SK-N-SH treated with all-trans-retinoic acid at 6 μM for 48 hours (cell line): ENCODE data around the gene OSGEPL1.

Experiments used
- ATAC-seq: fragments of 200-7000 bp; cut with Tn5 transposase; 3 replicates; pipeline ENCODE4 v1.9.1; 2020; ENCODE audit warnings: mild to moderate bottlenecking, moderate library complexity
- ARNTL ChIP-seq: fragments of 450-650 bp; formaldehyde crosslinking; IDR thresholded peaks from 2 replicates; pipeline ENCODE4 v1.5.0; 2020; ENCODE audit warnings: low read depth, mild to moderate bottlenecking, moderate library complexity, borderline replicate concordance
- BACH2 ChIP-seq: fragments of 250-450 bp; sonication (Bioruptor Pico); IDR thresholded peaks from 2 replicates; pipeline ENCODE4 v1.9.0; 2021; ENCODE audit warnings: mild to moderate bottlenecking, borderline replicate concordance
- CSDC2 ChIP-seq: fragments of 250-450 bp; sonication (Bioruptor Pico); IDR thresholded peaks from 2 replicates; pipeline ENCODE4 v1.5.0; 2020; ENCODE audit warnings: mild to moderate bottlenecking, moderate library complexity
- ESRRG ChIP-seq: fragments of 250-450 bp; sonication (Bioruptor Pico); IDR thresholded peaks from 2 replicates; pipeline ENCODE4 v1.6.1; 2021; ENCODE audit warnings: mild to moderate bottlenecking
- GLIS3 ChIP-seq: fragments of 250-450 bp; sonication (Bioruptor Pico); IDR thresholded peaks from 2 replicates; pipeline ENCODE4 v1.5.0; 2020; ENCODE audit warnings: mild to moderate bottlenecking, moderate library complexity
- ISL1 ChIP-seq: fragments of 250-450 bp; sonication (Bioruptor Pico); IDR thresholded peaks from 2 replicates; pipeline ENCODE4 v2.1.2; 2022; ENCODE audit warnings: mild to moderate bottlenecking, moderate library complexity
- PPARA ChIP-seq: fragments of 250-450 bp; sonication (Bioruptor Pico); IDR thresholded peaks from 2 replicates; pipeline ENCODE4 v1.5.0; 2020; ENCODE audit warnings: mild to moderate bottlenecking, borderline replicate concordance
- RARB ChIP-seq: fragments of 250-450 bp; sonication (Bioruptor Pico); IDR thresholded peaks from 2 replicates; pipeline ENCODE4 v1.8.0; 2021; ENCODE audit warnings: mild to moderate bottlenecking, moderate library complexity
- SNAI2 ChIP-seq: fragments of 250-450 bp; sonication (Bioruptor Pico); IDR thresholded peaks from 2 replicates; pipeline ENCODE4 v1.5.0; 2020; ENCODE audit warnings: mild to moderate bottlenecking, moderate library complexity
- TCF4 ChIP-seq: fragments of 250-450 bp; sonication (Bioruptor Pico); IDR thresholded peaks from 2 replicates; pipeline ENCODE4 v1.8.0; 2021; ENCODE audit warnings: mild to moderate bottlenecking, moderate library complexity, borderline replicate concordance
- TOX ChIP-seq: fragments of 250-450 bp; sonication (Bioruptor Pico); IDR thresholded peaks from 2 replicates; pipeline ENCODE4 v1.8.0; 2021; ENCODE audit warnings: mild to moderate bottlenecking, moderate library complexity, borderline replicate concordance
- ZC3H10 ChIP-seq: fragments of 250-450 bp; sonication (Bioruptor Pico); IDR thresholded peaks from 2 replicates; pipeline ENCODE4 v1.5.1; 2021; ENCODE audit warnings: mild to moderate bottlenecking, moderate library complexity
- ZFP3 ChIP-seq: fragments of 250-450 bp; sonication (Bioruptor Pico); IDR thresholded peaks from 2 replicates; pipeline ENCODE4 v1.5.0; 2020; ENCODE audit warnings: mild to moderate bottlenecking, moderate library complexity
- ZFP30 ChIP-seq: fragments of 450-650 bp; formaldehyde crosslinking; IDR thresholded peaks from 2 replicates; pipeline ENCODE4 v1.5.0; 2022; ENCODE audit warnings: mild to moderate bottlenecking, moderate library complexity
- ZNF565 ChIP-seq: fragments of 450-650 bp; formaldehyde crosslinking; conservative IDR thresholded peaks from 2 replicates; pipeline ENCODE4 v1.5.0; 2020; ENCODE audit warnings: low read depth, mild to moderate bottlenecking, moderate library complexity
- ZNF70 ChIP-seq: fragments of 450-650 bp; formaldehyde crosslinking; IDR thresholded peaks from 2 replicates; pipeline ENCODE4 v1.5.0; 2020; ENCODE audit warnings: mild to moderate bottlenecking, moderate library complexity
- ZNF8 ChIP-seq: fragments of 450-650 bp; formaldehyde crosslinking; IDR thresholded peaks from 2 replicates; pipeline ENCODE4 v1.5.0; 2020; ENCODE audit warnings: mild to moderate bottlenecking, moderate library complexity
- TF ChIP-seq, protein P1 (sequence below): fragments of 250-450 bp; sonication (Bioruptor Pico); IDR thresholded peaks from 2 replicates; pipeline ENCODE4 v1.5.1; 2021; ENCODE audit warnings: mild to moderate bottlenecking, moderate library complexity
- TF ChIP-seq, protein P2 (sequence below): fragments of 250-450 bp; sonication (Bioruptor Pico); IDR thresholded peaks from 2 replicates; pipeline ENCODE4 v1.5.1; 2020; ENCODE audit warnings: low read depth, mild to moderate bottlenecking, moderate library complexity
- TF ChIP-seq, protein P3 (sequence below): fragments of 250-450 bp; sonication (Bioruptor Pico); IDR thresholded peaks from 2 replicates; pipeline ENCODE4 v1.8.0; 2020; ENCODE audit warnings: mild to moderate bottlenecking, moderate library complexity, borderline replicate concordance
- TF ChIP-seq, protein P4 (sequence below): fragments of 250-450 bp; sonication (Bioruptor Pico); IDR thresholded peaks from 2 replicates; pipeline ENCODE4 v1.5.0; 2020; ENCODE audit warnings: mild to moderate bottlenecking, moderate library complexity
- TF ChIP-seq, protein P5 (sequence below): fragments of 250-450 bp; sonication (Bioruptor Pico); IDR thresholded peaks from 2 replicates; pipeline ENCODE4 v1.8.0; 2021; ENCODE audit warnings: low read depth, mild to moderate bottlenecking, moderate library complexity, borderline replicate concordance

The OSGEPL1 gene

DNA sequence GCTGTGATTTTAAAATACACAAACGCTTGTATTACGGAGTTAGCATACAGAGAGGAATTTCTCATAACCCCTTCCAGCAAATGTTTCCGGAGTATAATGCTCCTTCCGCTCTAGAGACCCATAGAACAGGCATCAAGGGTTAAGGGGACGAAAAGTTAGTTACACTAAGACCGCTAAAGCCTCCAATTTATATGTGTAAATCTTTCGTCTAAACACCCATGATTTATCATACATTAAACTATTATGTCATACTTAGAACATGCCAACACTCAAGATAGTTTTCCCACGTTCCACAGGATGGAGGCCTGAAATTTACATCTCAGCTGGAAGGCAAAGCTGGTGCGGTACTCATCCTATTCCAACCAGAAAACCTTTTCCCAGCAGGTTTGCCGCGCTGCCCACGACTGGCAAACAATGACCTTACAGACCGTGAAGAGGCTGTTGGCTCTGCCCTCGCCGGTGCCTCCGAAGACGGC lies 20.9 kb upstream of the OSGEPL1 start:
- ATAC-seq = peak; percentile 49

DNA sequence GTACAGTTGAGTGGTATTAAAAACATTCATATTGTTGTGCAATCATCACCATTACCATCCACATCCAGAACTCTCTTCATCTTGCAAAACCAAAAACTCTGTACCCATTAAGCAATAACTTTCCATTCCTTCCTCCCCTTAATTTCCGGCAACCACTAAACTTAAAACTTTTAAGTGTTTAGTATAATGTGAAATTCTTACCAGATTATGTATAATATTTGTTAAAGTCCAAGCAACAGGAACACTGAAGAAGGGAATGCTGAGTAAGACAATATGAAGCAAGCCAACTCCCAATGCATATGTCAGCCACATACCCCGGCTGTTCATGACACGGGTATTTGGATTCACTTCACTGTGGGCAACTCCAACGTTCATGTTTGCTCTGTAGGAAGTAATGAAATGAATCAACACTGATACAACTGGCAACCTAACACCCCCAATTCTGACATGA lies 19.7 kb upstream of the OSGEPL1 start:
- ATAC-seq = no peak
- TF ChIP-seq TCF4 (CRISPR knock-in tag) = no peak
- no peak for TF ChIP-seq ZNF8 (CRISPR knock-in tag)
- TF ChIP-seq, protein P1, sequence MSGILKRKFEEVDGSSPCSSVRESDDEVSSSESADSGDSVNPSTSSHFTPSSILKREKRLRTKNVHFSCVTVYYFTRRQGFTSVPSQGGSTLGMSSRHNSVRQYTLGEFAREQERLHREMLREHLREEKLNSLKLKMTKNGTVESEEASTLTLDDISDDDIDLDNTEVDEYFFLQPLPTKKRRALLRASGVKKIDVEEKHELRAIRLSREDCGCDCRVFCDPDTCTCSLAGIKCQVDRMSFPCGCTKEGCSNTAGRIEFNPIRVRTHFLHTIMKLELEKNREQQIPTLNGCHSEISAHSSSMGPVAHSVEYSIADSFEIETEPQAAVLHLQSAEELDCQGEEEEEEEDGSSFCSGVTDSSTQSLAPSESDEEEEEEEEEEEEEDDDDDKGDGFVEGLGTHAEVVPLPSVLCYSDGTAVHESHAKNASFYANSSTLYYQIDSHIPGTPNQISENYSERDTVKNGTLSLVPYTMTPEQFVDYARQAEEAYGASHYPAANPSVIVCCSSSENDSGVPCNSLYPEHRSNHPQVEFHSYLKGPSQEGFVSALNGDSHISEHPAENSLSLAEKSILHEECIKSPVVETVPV (CRISPR knock-in tag) = no peak
- no peak for TF ChIP-seq ISL1 (CRISPR knock-in tag)
- TF ChIP-seq ZFP30 (CRISPR knock-in tag) = no peak
- TF ChIP-seq, protein P2, sequence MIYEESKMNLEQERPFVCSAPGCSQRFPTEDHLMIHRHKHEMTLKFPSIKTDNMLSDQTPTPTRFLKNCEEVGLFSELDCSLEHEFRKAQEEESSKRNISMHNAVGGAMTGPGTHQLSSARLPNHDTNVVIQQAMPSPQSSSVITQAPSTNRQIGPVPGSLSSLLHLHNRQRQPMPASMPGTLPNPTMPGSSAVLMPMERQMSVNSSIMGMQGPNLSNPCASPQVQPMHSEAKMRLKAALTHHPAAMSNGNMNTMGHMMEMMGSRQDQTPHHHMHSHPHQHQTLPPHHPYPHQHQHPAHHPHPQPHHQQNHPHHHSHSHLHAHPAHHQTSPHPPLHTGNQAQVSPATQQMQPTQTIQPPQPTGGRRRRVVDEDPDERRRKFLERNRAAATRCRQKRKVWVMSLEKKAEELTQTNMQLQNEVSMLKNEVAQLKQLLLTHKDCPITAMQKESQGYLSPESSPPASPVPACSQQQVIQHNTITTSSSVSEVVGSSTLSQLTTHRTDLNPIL (CRISPR knock-in tag) = no peak
- TF ChIP-seq, protein P3, sequence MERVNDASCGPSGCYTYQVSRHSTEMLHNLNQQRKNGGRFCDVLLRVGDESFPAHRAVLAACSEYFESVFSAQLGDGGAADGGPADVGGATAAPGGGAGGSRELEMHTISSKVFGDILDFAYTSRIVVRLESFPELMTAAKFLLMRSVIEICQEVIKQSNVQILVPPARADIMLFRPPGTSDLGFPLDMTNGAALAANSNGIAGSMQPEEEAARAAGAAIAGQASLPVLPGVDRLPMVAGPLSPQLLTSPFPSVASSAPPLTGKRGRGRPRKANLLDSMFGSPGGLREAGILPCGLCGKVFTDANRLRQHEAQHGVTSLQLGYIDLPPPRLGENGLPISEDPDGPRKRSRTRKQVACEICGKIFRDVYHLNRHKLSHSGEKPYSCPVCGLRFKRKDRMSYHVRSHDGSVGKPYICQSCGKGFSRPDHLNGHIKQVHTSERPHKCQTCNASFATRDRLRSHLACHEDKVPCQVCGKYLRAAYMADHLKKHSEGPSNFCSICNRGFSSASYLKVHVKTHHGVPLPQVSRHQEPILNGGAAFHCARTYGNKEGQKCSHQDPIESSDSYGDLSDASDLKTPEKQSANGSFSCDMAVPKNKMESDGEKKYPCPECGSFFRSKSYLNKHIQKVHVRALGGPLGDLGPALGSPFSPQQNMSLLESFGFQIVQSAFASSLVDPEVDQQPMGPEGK = no peak
- TF ChIP-seq ZNF565 (CRISPR knock-in tag) = no peak
- no peak for TF ChIP-seq PPARA
- TF ChIP-seq ARNTL (CRISPR knock-in tag) = no peak
- TF ChIP-seq ESRRG = no peak
- TF ChIP-seq, protein P4, sequence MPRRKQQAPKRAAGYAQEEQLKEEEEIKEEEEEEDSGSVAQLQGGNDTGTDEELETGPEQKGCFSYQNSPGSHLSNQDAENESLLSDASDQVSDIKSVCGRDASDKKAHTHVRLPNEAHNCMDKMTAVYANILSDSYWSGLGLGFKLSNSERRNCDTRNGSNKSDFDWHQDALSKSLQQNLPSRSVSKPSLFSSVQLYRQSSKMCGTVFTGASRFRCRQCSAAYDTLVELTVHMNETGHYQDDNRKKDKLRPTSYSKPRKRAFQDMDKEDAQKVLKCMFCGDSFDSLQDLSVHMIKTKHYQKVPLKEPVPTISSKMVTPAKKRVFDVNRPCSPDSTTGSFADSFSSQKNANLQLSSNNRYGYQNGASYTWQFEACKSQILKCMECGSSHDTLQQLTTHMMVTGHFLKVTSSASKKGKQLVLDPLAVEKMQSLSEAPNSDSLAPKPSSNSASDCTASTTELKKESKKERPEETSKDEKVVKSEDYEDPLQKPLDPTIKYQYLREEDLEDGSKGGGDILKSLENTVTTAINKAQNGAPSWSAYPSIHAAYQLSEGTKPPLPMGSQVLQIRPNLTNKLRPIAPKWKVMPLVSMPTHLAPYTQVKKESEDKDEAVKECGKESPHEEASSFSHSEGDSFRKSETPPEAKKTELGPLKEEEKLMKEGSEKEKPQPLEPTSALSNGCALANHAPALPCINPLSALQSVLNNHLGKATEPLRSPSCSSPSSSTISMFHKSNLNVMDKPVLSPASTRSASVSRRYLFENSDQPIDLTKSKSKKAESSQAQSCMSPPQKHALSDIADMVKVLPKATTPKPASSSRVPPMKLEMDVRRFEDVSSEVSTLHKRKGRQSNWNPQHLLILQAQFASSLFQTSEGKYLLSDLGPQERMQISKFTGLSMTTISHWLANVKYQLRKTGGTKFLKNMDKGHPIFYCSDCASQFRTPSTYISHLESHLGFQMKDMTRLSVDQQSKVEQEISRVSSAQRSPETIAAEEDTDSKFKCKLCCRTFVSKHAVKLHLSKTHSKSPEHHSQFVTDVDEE (CRISPR knock-in tag) = no peak
- TF ChIP-seq ZFP3 (CRISPR knock-in tag) = no peak
- no peak for TF ChIP-seq RARB

More for the DNA sequence above, 20.9 kb upstream of the OSGEPL1 start:
- TF ChIP-seq, protein P4 (CRISPR knock-in tag) = no peak
- TF ChIP-seq CSDC2 = no peak
- TF ChIP-seq ZFP3 (CRISPR knock-in tag) = 0 out of 2 replicates have a peak, but pooled peaks have one; percentile 1

DNA sequence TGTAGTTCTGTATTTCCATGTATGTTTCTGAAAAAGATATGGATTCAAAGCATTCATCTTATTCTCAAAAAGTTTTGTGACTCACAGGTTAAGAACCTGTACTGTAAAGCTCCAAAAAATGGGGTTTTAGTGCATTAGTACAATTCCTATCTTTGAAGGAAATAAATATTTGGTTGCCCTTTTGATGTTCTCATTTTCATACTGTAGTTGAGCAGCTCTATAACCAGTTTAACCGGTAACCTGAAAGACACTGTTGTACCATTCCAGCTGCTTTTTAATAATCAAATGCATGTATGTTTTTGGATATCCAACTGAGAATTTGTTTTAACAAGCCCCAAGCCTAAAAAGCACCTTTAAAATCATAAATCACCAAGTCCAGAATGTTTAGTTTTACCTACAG lies 9.6 kb upstream of the OSGEPL1 start:
- TF ChIP-seq, protein P3 = no peak
- no peak for TF ChIP-seq SNAI2 (CRISPR knock-in tag)
- TF ChIP-seq, protein P5, sequence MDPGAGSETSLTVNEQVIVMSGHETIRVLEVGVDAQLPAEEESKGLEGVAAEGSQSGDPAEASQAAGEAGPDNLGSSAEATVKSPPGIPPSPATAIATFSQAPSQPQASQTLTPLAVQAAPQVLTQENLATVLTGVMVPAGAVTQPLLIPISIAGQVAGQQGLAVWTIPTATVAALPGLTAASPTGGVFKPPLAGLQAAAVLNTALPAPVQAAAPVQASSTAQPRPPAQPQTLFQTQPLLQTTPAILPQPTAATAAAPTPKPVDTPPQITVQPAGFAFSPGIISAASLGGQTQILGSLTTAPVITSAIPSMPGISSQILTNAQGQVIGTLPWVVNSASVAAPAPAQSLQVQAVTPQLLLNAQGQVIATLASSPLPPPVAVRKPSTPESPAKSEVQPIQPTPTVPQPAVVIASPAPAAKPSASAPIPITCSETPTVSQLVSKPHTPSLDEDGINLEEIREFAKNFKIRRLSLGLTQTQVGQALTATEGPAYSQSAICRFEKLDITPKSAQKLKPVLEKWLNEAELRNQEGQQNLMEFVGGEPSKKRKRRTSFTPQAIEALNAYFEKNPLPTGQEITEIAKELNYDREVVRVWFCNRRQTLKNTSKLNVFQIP (CRISPR knock-in tag) = no peak
- no peak for TF ChIP-seq ESRRG
- TF ChIP-seq RARB = no peak
- no peak for TF ChIP-seq BACH2 (CRISPR knock-in tag)
- no peak for TF ChIP-seq ZNF565 (CRISPR knock-in tag)
- no peak for TF ChIP-seq TOX (CRISPR knock-in tag)
- no peak for TF ChIP-seq GLIS3 (CRISPR knock-in tag)
- no peak for TF ChIP-seq ARNTL (CRISPR knock-in tag)
- no peak for TF ChIP-seq TCF4 (CRISPR knock-in tag)
- TF ChIP-seq ZNF70 (CRISPR knock-in tag) = no peak
- TF ChIP-seq ISL1 (CRISPR knock-in tag) = no peak
- no peak for TF ChIP-seq ZC3H10 (CRISPR knock-in tag)
- no peak for TF ChIP-seq PPARA
- TF ChIP-seq ZFP30 (CRISPR knock-in tag) = no peak
- no peak for TF ChIP-seq ZNF8 (CRISPR knock-in tag)
- no peak for TF ChIP-seq ZFP3 (CRISPR knock-in tag)
- no peak for ATAC-seq
